B cell (primary cell): ENCODE measurements around the gene LEMD2.

Experiments
- CTCF ChIP-seq: fragments of 200-600 bp; IDR thresholded peaks from one replicate; pipeline ENCODE4 v1.8.0; 2022; ENCODE audit warnings: antibody characterized with exemption, mild to moderate bottlenecking
- EZH2 ChIP-seq: IDR thresholded peaks from 2 replicates; pipeline ENCODE4 v1.6.1; 2012; ENCODE audit warnings: borderline replicate concordance, low read depth, mild to moderate bottlenecking, moderate library complexity, low read length; ENCODE audit not compliant: insufficient read depth, poor library complexity, severe bottlenecking

- TF ChIP-seq CTCF (no peak), EZH2 (no peak)
Measured at GRCh38 chr6:33758815-33759216, 30.1 kb downstream of the LEMD2 start.
